Natural killer cell (primary cell): Measurements from ENCODE around the gene WAPL. TPM values are rescaled to one million over a fixed set of nuclear protein-coding genes. Genes with fewer than 3 reads are reported as not detected.

Source experiments
- ATAC-seq, 3 donors: fragments of 150-1000 bp in 2 of 3; fragments of 200-7000 bp in 1 of 3; cut with Tn5 transposase; 1 replicate in 1 of 3; 2 replicates in 2 of 3; pipeline ENCODE4 v1.10.0; 2021; ENCODE audit warnings: mild to moderate bottlenecking in 2 of 3, moderate library complexity in 2 of 3
- DNase-seq, 2 donors: peaks; one replicate each; pipeline versions ENCODE4 v3.0.0 to v3.0.0-alpha.2; 2013 to 2021; ENCODE audit warnings: mixed read lengths in 1 of 2
- H3K27ac ChIP-seq: one replicate; pipeline ENCODE4 v1.5.1; 2013; ENCODE audit warnings: mild to moderate bottlenecking, low read length
- H3K27me3 ChIP-seq: one replicate; pipeline ENCODE4 v1.6.1; 2013; ENCODE audit warnings: low read length; ENCODE audit not compliant: control insufficient read depth, insufficient read depth
- H3K36me3 ChIP-seq: one replicate; pipeline ENCODE4 v1.6.1; 2013; ENCODE audit warnings: low read length; ENCODE audit not compliant: control insufficient read depth, insufficient read depth
- H3K4me1 ChIP-seq: one replicate; pipeline ENCODE4 v1.6.1; 2013; ENCODE audit warnings: low read length; ENCODE audit not compliant: control insufficient read depth, insufficient read depth
- H3K4me3 ChIP-seq: one replicate; pipeline ENCODE4 v1.5.1; 2013; ENCODE audit warnings: low read length
- H3K9me3 ChIP-seq: one replicate; pipeline ENCODE4 v1.6.1; 2013; ENCODE audit warnings: low read length; ENCODE audit not compliant: control insufficient read depth, insufficient read depth
- H3K27ac Mint-ChIP-seq, 2 donors: one replicate each; pipeline ENCODE4 v1.8.0; 2022; ENCODE audit warnings: mild to moderate bottlenecking in 2 of 2, mixed read lengths in 2 of 2, moderate library complexity in 1 of 2
- H3K27me3 Mint-ChIP-seq, 2 donors: one replicate each; pipeline ENCODE4 v1.8.0; 2022; ENCODE audit warnings: low read depth in 2 of 2, mixed read lengths in 2 of 2
- H3K36me3 Mint-ChIP-seq: one replicate; pipeline ENCODE4 v1.8.0; 2022; ENCODE audit warnings: mixed read lengths
- H3K4me1 Mint-ChIP-seq, 2 donors: one replicate each; pipeline ENCODE4 v1.8.0; 2022; ENCODE audit warnings: mixed read lengths in 2 of 2
- H3K4me3 Mint-ChIP-seq: one replicate; pipeline ENCODE4 v1.8.0; 2022; ENCODE audit warnings: mild to moderate bottlenecking, moderate library complexity, mixed read lengths
- H3K9me3 Mint-ChIP-seq, 2 donors: one replicate each; pipeline ENCODE4 v1.8.0; 2022; ENCODE audit warnings: mixed read lengths in 2 of 2
- WGBS: methylation state at CpG from one replicate; pipeline ENCODE4 v1.1.7; 2013; ENCODE audit warnings: missing lambda C conversion rate; ENCODE audit not compliant: insufficient coverage; 5-methylcytosine and 5-hydroxymethylcytosine counted together
- intact Hi-C: fragments of 100-400 bp; cut with micrococcal nuclease; formaldehyde crosslinking; loops from one replicate; pipeline ENCODE4 v1.14.2; 2022
- total RNA-seq, 4 donors: library from RNA; stranded (reverse); fragments of 120-200 nt in 1 of 4; gene quantifications; one replicate each; pipeline versions ENCODE4 v1.2.3 to v1.2.4, GENCODE V29; 2013 to 2022
- TF ChIP-seq, protein P1 (sequence below): fragments of 200-600 bp; IDR thresholded peaks from one replicate; pipeline ENCODE4 v1.8.0; 2022; ENCODE audit warnings: antibody characterized with exemption

The WAPL gene
- total RNA-seq, 3 donors from 2014 or later (not counting 1 experiment from before 2014, with no cell fraction given) = 41.1 to 51.4 (median 51.1) TPM

DNA sequence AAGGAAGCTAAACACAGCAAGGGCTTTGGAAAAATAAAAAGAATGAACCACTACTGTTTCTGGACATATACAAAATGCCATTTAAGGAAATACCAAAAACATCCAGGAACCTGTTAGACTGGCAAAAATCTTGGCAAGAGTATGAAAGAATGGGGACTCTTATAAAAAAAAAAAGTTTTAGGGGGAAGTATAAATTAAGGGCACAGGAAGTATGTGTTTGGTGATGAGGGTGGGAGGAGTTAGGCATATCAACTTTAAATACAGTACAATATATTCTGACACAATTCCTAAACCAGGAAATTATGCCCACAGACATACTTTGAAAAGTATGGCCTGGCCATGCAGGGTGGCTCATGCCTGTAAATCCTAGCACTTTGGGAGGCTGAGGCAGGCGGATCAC, 74.2 kb downstream of the WAPL start:
- WGBS = 100% methylated on average over 1 of the region's 1 CpG
- Histone ChIP-seq H3K27me3 (no peaks in the 10 kb centered on the region), H3K27ac (no peak overlapping the region), H3K36me3 (peaks cover 73% of the 10 kb centered on the region), H3K4me1 (peaks cover 5% of the 10 kb centered on the region), H3K4me3 (no peak overlapping the region), H3K9me3 (no peaks in the 10 kb centered on the region)
- H3K27me3 Mint-ChIP-seq = no peaks in the 10 kb centered on the region
- H3K36me3 Mint-ChIP-seq = peaks cover 15% of the 10 kb centered on the region
- intact Hi-C loops = no loop called here
- H3K4me3 Mint-ChIP-seq = no peak overlapping the region
- DNase-seq (no peak), ATAC-seq (no peak)
- H3K9me3 Mint-ChIP-seq = no peaks in the 10 kb centered on the region
- H3K4me1 Mint-ChIP-seq = peaks cover 7 to 24% of the 10 kb centered on the region in 2 donors
- peak overlapping the region; percentile 78 to 80 for H3K27ac Mint-ChIP-seq
- TF ChIP-seq, protein P1, sequence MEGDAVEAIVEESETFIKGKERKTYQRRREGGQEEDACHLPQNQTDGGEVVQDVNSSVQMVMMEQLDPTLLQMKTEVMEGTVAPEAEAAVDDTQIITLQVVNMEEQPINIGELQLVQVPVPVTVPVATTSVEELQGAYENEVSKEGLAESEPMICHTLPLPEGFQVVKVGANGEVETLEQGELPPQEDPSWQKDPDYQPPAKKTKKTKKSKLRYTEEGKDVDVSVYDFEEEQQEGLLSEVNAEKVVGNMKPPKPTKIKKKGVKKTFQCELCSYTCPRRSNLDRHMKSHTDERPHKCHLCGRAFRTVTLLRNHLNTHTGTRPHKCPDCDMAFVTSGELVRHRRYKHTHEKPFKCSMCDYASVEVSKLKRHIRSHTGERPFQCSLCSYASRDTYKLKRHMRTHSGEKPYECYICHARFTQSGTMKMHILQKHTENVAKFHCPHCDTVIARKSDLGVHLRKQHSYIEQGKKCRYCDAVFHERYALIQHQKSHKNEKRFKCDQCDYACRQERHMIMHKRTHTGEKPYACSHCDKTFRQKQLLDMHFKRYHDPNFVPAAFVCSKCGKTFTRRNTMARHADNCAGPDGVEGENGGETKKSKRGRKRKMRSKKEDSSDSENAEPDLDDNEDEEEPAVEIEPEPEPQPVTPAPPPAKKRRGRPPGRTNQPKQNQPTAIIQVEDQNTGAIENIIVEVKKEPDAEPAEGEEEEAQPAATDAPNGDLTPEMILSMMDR = no peak

DNA sequence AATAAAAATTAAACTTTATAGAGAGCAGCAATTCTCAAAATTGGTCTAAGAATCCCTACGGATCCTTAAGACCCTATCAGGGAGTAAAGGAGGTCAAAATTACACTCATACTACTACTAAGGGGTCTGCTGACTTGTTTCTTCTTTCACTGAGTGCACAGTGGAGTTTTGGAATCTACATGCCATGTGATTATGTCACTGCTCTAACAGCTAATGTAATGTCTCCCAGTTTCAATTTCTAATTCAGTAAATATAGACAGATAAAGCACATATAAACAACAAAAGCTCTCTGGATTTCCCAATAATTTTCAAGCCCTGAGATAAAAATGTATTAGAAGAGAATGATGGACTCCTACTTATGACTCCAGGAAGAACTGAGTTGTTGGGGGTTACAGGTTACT, 74.6 kb downstream of the WAPL start:
- H3K9me3 ChIP-seq = no peaks in the 10 kb centered on the region
- H3K9me3 Mint-ChIP-seq = no peaks in the 10 kb centered on the region
- H3K36me3 Mint-ChIP-seq = peaks cover 15% of the 10 kb centered on the region
- H3K27ac ChIP-seq = no peak overlapping the region
- no peaks in the 10 kb centered on the region for H3K27me3 ChIP-seq
- intact Hi-C loops = no loop called here
- H3K36me3 ChIP-seq = peaks cover 70% of the 10 kb centered on the region
- no peaks in the 10 kb centered on the region for H3K27me3 Mint-ChIP-seq
- no peak overlapping the region for H3K4me3 ChIP-seq
- TF ChIP-seq, protein P1 = no peak
- peaks cover 5% of the 10 kb centered on the region for H3K4me1 ChIP-seq
- H3K27ac Mint-ChIP-seq = peak overlapping the region; percentile 78 to 80
- DNase-seq = no peak
- no peak for ATAC-seq
- peaks cover 7 to 24% of the 10 kb centered on the region in 2 donors for H3K4me1 Mint-ChIP-seq
- no peak overlapping the region for H3K4me3 Mint-ChIP-seq
- no CpG with 5 or more reads among the region's 1 CpG for WGBS

DNA sequence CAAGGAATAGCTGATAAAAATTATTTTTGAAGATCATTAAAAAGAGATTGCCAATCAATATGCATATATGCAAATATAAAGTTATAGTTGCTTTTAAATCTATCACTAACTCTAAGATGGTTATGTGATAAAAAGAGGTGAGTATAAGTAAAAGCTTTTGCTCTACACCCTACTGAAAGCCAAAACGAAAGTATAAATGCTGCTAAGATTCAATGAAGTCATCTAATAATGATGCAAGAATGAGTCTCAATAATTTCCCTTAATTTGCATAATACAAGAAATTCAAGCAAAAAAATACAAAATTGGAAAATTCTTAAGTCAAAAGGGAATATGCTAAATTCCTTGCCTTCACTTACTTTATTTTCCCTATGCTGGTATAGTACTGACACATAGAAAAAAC, 75.2 kb downstream of the WAPL start:
- peak overlapping the region in 1 of 2 donors; percentile 34 for H3K27ac Mint-ChIP-seq
- no peak overlapping the region for H3K4me3 ChIP-seq
- no peak overlapping the region for H3K27ac ChIP-seq
- H3K4me3 Mint-ChIP-seq = no peak overlapping the region
- no CpG with 5 or more reads among the region's 1 CpG for WGBS
- DNase-seq (no peak), ATAC-seq (no peak)
- TF ChIP-seq, protein P1 = no peak
- no peaks in the 10 kb centered on the region for H3K27me3 ChIP-seq
- H3K27me3 Mint-ChIP-seq = no peaks in the 10 kb centered on the region
- H3K4me1 ChIP-seq = peaks cover 5% of the 10 kb centered on the region
- no peaks in the 10 kb centered on the region for H3K9me3 ChIP-seq
- H3K36me3 Mint-ChIP-seq = peaks cover 15% of the 10 kb centered on the region
- H3K4me1 Mint-ChIP-seq = peaks cover 8 to 24% of the 10 kb centered on the region in 2 donors
- H3K9me3 Mint-ChIP-seq = no peaks in the 10 kb centered on the region
- intact Hi-C loops = no loop called here
- H3K36me3 ChIP-seq = peaks cover 71% of the 10 kb centered on the region

DNA sequence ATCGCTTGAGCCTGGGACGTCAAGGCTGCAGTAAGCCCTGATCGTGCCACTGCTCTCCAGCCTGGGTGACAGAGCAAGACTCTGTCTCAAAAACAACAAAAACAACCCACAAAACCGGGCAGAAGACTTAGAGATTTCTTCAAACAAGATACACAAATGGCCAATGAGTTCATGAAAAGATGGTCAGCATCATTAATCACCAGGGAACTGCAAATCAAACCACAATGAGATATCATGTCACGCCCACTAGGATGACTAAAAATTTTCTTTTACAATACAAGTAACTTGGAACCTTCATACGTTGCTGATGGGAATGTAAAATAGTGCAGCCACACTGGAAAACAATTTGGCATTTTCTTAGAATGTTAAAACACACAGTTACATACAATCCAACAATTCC, 77.7 kb downstream of the WAPL start:
- peaks cover 16% of the 10 kb centered on the region for H3K36me3 Mint-ChIP-seq
- no peaks in the 10 kb centered on the region for H3K27me3 ChIP-seq
- intact Hi-C loops = no loop called here
- H3K4me3 Mint-ChIP-seq = no peak overlapping the region
- DNase-seq = no peak
- H3K4me1 Mint-ChIP-seq = peaks cover 29 to 35% of the 10 kb centered on the region in 2 donors
- ATAC-seq = no peak
- no peak overlapping the region for H3K27ac Mint-ChIP-seq
- H3K9me3 ChIP-seq = no peaks in the 10 kb centered on the region
- 84% methylated on average over 6 of the region's 6 CpGs for WGBS
- H3K27ac ChIP-seq = no peak overlapping the region
- peaks cover 4% of the 10 kb centered on the region for H3K4me1 ChIP-seq
- H3K9me3 Mint-ChIP-seq = no peaks in the 10 kb centered on the region
- H3K36me3 ChIP-seq = peaks cover 65% of the 10 kb centered on the region
- TF ChIP-seq, protein P1 = no peak
- no peaks in the 10 kb centered on the region for H3K27me3 Mint-ChIP-seq
- no peak overlapping the region for H3K4me3 ChIP-seq
